Ectodermal cell (in vitro differentiated cells): ENCODE measurements around the gene THRA.

Experiments used
- H3K27ac ChIP-seq: 2 replicates; pipeline ENCODE4 v1.7.0; 2013; ENCODE audit warnings: mild to moderate bottlenecking, low read depth, low read length; ENCODE audit not compliant: insufficient read depth, poor library complexity, severe bottlenecking
- H3K27me3 ChIP-seq: 2 replicates; pipeline ENCODE4 v1.7.0; 2013; ENCODE audit warnings: mild to moderate bottlenecking, low read length; ENCODE audit not compliant: insufficient read depth, control insufficient read depth, poor library complexity, severe bottlenecking
- H3K36me3 ChIP-seq: one replicate; pipeline ENCODE4 v1.7.0; 2013; ENCODE audit warnings: low read length; ENCODE audit not compliant: control insufficient read depth, insufficient read depth
- H3K4me1 ChIP-seq: one replicate; pipeline ENCODE4 v1.7.0; 2013; ENCODE audit warnings: low read length; ENCODE audit not compliant: control insufficient read depth, insufficient read depth
- H3K4me3 ChIP-seq: 2 replicates; pipeline ENCODE4 v1.7.0; 2013; ENCODE audit warnings: low read depth, low read length, control low read depth; ENCODE audit not compliant: insufficient read depth
- H3K9me3 ChIP-seq: 2 replicates; pipeline ENCODE4 v1.7.0; 2013; ENCODE audit warnings: mild to moderate bottlenecking, low read length, moderate library complexity; ENCODE audit not compliant: control insufficient read depth
- WGBS, 2 experiments: methylation state at CpG; one replicate each; pipeline ENCODE4 v1.1.7; 2013; ENCODE audit warnings: missing lambda C conversion rate in 2 of 2; 5-methylcytosine and 5-hydroxymethylcytosine counted together

The THRA gene

DNA sequence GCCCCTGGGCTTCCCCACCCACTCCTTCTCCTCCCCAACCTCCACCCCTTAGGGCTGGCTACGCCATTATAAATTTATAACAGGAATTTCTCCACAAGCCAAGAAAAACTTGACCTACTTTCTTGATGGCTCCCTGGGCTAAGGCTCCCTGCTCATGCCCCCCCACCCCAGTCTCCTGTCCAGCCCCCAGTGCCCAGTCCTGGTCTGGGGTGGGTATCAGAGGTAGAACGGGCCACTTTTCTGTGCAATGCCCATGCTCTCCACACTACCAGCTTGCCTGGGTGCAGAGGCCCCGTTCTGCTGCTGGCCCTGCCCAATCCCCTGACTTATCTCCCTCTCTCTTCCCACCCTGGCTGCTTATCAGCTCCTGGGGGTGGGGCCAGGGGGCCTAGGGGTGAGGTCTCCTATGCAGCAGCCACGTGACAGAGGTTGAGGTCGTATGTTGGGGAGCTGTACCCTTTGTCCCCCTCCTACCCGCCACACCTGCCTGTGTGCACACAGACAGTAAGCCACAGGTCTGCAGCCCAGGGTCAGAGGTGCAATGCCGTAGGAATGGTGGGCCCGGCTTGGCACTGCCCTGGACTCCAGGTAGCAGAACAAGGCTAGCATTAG lies 10.1 kb downstream of the THRA start:
- Histone ChIP-seq H3K4me1 (peaks cover 62% of the 10 kb centered on the region), H3K27ac (no peak overlapping the region), H3K9me3 (no peaks in the 10 kb centered on the region), H3K4me3 (no peak overlapping the region), H3K27me3 (no peaks in the 10 kb centered on the region), H3K36me3 (no peaks in the 10 kb centered on the region)
- 79 to 84% methylated on average over 8 of the region's 8 CpGs for WGBS, 2 experiments

DNA sequence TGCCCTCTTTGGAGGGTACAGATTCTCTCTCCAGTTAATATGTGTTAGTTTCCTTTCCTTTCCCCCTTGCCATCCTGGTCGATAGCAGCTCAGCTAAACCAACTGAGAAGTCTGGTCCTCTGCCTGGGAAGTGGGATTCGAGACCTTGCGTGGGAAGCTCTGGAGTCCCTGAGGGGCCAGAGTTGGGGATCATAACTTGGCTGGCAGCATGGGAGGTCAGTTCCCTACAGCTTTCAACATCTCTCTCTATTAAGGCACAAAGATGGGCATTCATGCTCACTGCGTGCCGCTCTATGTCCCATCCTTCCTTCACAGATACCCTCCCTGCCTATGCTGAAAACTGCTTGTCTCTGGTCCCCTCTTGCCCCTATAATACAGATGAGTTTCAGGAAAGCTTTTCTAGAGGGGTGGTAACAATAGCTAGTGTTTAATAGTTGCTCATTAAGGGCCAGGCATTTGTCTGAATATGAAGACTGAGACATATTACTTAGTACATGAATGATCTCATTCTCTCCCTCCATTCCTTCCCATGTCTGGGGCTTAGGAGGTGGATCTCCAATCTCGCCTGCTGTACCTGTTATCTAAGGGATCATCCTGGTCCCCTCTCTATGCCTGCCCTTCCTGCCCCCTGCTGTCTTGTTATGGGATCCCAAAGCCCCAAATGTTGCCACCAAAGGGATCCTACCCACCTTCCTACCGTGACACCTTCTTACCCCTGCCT lies 10.8 kb downstream of the THRA start:
- 94 to 95% methylated on average over 7 of the region's 7 CpGs for WGBS, 2 experiments
- peaks cover 54% of the 10 kb centered on the region for H3K4me1 ChIP-seq

GRCh38 chr17:40074175-40074512 lies 11.4 kb downstream of the THRA start:
- Histone ChIP-seq H3K4me1 (peaks cover 52% of the 10 kb centered on the region), H3K9me3 (no peaks in the 10 kb centered on the region), H3K27me3 (no peaks in the 10 kb centered on the region), H3K4me3 (no peak overlapping the region), H3K36me3 (no peaks in the 10 kb centered on the region), H3K27ac (no peak overlapping the region)
- 93 to 95% methylated on average over 8 of the region's 8 CpGs for WGBS, 2 experiments

More for the DNA sequence above, 10.8 kb downstream of the THRA start:
- Histone ChIP-seq H3K27me3 (no peaks in the 10 kb centered on the region), H3K36me3 (no peaks in the 10 kb centered on the region), H3K27ac (no peak overlapping the region), H3K9me3 (no peaks in the 10 kb centered on the region), H3K4me3 (no peak overlapping the region)

GRCh38 chr17:40074871-40075200 lies 12.1 kb downstream of the THRA start:
- H3K27ac ChIP-seq, result no peak overlapping the region
- H3K27me3 ChIP-seq, result no peaks in the 10 kb centered on the region

DNA sequence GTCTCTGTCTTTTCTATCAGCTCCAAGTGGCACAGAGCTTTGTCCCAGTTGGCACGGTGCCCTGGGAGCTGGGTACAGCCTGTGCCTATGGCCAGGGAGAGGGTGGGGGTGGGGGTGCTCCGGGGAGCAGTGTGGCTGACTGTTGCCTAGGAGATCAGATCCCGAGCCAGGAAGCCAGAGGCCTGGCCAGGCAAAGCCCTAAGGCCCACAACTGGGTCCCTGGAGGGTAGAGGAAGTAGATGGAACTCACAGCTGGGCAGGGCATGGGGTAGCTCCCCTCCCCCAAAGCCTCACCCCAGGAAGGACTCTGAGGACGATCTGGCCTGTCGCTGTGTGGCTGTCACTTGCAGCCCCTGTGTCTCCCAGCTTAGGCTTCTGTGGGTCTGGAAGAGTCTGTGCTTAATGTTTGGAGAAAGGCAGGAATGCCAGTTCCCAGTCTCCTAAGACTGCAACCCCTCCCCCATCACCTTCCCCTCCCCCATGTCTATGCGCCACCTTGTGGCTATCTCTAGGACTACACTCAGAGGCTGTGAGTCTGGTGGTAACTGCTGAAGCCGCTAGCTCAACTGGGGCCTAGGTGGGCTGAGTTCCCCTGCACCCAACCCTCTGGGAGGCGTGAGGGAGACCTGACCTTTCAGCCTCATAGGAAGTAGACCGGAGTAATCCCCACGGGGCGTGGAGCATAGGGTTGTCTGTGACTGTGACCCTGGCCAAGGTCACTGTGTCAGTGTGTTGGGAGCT lies 12.6 kb downstream of the THRA start:
- no peak overlapping the region for H3K27ac ChIP-seq
- no peaks in the 10 kb centered on the region for H3K27me3 ChIP-seq
- peaks cover 40% of the 10 kb centered on the region for H3K4me1 ChIP-seq
- no peaks in the 10 kb centered on the region for H3K9me3 ChIP-seq
- no peaks in the 10 kb centered on the region for H3K36me3 ChIP-seq
- 38 to 40% methylated on average over 11 of the region's 11 CpGs for WGBS, 2 experiments
- H3K4me3 ChIP-seq, result no peak overlapping the region

More at GRCh38 chr17:40074871-40075200, 12.1 kb downstream of the THRA start:
- peaks cover 45% of the 10 kb centered on the region for H3K4me1 ChIP-seq
- H3K4me3 ChIP-seq, result no peak overlapping the region
- no peaks in the 10 kb centered on the region for H3K36me3 ChIP-seq
- H3K9me3 ChIP-seq, result no peaks in the 10 kb centered on the region
- 95 to 96% methylated on average over 6 of the region's 6 CpGs for WGBS, 2 experiments

DNA sequence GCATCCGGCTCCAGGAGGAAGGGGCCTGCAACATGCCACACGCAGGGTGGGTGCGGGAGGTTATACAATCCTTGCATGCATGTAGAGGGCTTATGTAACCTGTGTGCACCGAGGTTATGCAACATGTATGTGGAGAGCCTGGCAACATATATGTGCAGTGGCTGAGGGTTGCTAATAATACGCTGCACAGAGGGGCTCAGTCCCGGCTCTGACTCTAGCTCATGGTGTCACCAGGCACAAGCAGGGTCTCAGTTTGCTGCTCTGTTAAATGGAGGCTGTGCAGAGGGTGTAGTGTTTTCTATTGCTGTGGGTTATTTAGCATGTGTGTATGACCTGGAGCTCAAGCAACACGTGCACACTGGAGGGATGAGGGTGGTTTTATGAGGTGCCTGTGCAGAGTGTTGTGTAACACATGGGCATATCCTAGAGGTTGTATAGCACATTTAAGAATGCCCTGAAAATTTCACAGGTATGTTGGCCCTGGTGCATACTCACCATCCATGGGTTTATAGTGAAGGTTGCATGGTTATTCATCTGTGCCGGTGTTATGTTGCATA lies 13.3 kb downstream of the THRA start:
- Histone ChIP-seq H3K36me3 (no peaks in the 10 kb centered on the region), H3K4me1 (peaks cover 33% of the 10 kb centered on the region), H3K9me3 (no peaks in the 10 kb centered on the region), H3K4me3 (no peak overlapping the region), H3K27ac (no peak overlapping the region), H3K27me3 (no peaks in the 10 kb centered on the region)
- WGBS, 2 experiments, result 92 to 93% methylated on average over 8 of the region's 8 CpGs

DNA sequence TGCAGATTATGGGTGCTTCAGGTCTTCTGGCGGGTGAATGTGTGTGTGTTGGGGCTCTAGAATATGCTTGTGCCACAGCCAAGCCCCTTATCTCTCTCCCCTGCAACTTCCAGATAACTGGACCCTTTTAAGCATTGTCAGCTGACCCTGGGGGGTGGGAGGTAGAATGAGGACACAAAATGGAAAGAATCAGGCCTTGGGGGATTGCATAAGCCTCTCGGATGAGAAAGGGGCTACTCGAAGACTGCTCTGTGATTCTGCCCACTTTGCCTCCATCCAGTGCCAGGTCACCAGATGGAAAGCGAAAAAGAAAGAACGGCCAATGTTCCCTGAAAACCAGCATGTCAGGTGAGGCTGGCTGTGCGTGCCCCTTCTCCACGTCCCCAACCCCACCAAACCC lies 13.8 kb downstream of the THRA start:
- WGBS, 2 experiments, result 90 to 93% methylated on average over 7 of the region's 7 CpGs
- H3K9me3 ChIP-seq, result no peaks in the 10 kb centered on the region
- no peaks in the 10 kb centered on the region for H3K27me3 ChIP-seq
- H3K4me1 ChIP-seq, result peaks cover 27% of the 10 kb centered on the region
- no peak overlapping the region for H3K27ac ChIP-seq
- H3K36me3 ChIP-seq, result no peaks in the 10 kb centered on the region
- no peak overlapping the region for H3K4me3 ChIP-seq

DNA sequence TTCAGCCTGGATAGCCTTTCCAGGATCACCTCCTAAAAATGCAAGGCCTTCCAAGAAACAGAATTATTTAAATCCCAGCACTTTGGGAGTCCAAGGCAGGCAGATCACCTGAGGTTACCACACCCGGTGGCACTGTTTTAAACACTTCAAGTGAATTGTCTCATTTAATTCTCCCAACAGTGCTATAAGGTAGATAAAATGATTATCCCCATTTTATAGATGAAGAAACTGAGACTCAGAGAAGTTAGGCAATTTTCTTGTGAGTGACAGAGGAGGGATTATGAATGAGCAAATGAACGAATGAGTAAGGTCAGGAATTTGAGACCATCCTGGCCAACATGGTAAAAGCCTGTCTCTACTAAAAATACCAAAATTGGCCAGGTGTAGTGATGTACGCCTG lies 16.8 kb downstream of the THRA start:
- no peak overlapping the region for H3K27ac ChIP-seq
- no peaks in the 10 kb centered on the region for H3K27me3 ChIP-seq
- WGBS, 2 experiments, result 89 to 91% methylated on average over 3 of the region's 3 CpGs

DNA sequence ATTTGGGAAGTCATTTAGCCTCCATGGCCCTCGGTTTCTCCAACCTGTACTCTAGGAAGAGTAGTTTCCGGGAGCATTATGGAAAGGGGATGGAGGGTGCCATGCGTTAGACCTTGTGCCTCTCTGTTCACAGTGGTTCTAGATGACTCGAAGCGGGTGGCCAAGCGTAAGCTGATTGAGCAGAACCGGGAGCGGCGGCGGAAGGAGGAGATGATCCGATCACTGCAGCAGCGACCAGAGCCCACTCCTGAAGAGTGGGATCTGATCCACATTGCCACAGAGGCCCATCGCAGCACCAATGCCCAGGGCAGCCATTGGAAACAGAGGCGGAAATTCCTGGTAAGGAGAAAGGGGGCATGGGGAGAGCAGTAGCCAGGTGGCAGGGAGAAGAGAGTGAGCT lies 21.7 kb downstream of the THRA start:
- no peak overlapping the region for H3K4me3 ChIP-seq
- H3K27me3 ChIP-seq, result no peaks in the 10 kb centered on the region
- WGBS, 2 experiments, result 97% methylated on average over 14 of the region's 14 CpGs
- no peak overlapping the region for H3K27ac ChIP-seq
- peaks cover 10% of the 10 kb centered on the region for H3K36me3 ChIP-seq
- H3K4me1 ChIP-seq, result no peaks in the 10 kb centered on the region
- no peaks in the 10 kb centered on the region for H3K9me3 ChIP-seq

More for the DNA sequence above, 16.8 kb downstream of the THRA start:
- H3K4me1 ChIP-seq, result peaks cover 12% of the 10 kb centered on the region
- H3K36me3 ChIP-seq, result no peaks in the 10 kb centered on the region
- H3K4me3 ChIP-seq, result no peak overlapping the region
- no peaks in the 10 kb centered on the region for H3K9me3 ChIP-seq
